ENCODE results near the gene ACAN.

GRCh38 chr15:88847144-88847543 lies 43.9 kb downstream of the ACAN start:
- no peak for TF ChIP-seq ZNF217 (CRISPR knock-in tag; IDR thresholded peaks at IDR 0.05)
- TF ChIP-seq HMGN3 (IDR thresholded peaks at IDR 0.05; ENCODE audit: borderline replicate concordance, extremely low read depth, insufficient read length, low read depth, low read length), result no peak

Measured in K562 (cell line).